Measurements from ENCODE around the gene MSRB3.

Gene MSRB3

GRCh38 chr12:65501093-65501621 is 222.7 kb downstream of the MSRB3 start:
- Histone ChIP-seq H4K20me1 (ENCODE audit: insufficient read depth, low read length, poor library complexity, severe bottlenecking) (no peaks in the 10 kb centered on the region), H3F3A (ENCODE audit: low read depth) (no peaks in the 10 kb centered on the region), H3K9ac (ENCODE audit: low read depth, low read length, poor library complexity, severe bottlenecking) (no peak overlapping the region), H3K36me3 (ENCODE audit: insufficient read depth, low read length) (no peaks in the 10 kb centered on the region), H3K9me3 (ENCODE audit: insufficient read depth, low read depth, low read length) (no peaks in the 10 kb centered on the region), H2AFZ (ENCODE audit: low read length) (no peak overlapping the region), H3K4me3 (ENCODE audit: low read length, poor library complexity, severe bottlenecking) (no peak overlapping the region), H3K27me3 (ENCODE audit: insufficient read depth, low read length, poor library complexity, severe bottlenecking) (peaks cover 45% of the 10 kb centered on the region), H3K4me2 (ENCODE audit: low read depth, low read length, poor library complexity, severe bottlenecking) (no peak overlapping the region), H3K79me2 (ENCODE audit: insufficient read depth, low read length) (no peaks in the 10 kb centered on the region), H3K4me1 (ENCODE audit: insufficient read depth, low read length, poor library complexity, severe bottlenecking) (no peaks in the 10 kb centered on the region), H3K9me2 (replicated peaks; ENCODE audit: low read depth, low read length) (no peaks in the 10 kb centered on the region)
- TF ChIP-seq EZH2phosphoT487 (IDR thresholded peaks at IDR 0.05; ENCODE audit: borderline replicate concordance) (no peak), CTCF (conservative IDR thresholded peaks at IDR 0.05; ENCODE audit: low read length) (no peak)

GRCh38 chr12:65501935-65502334 is 223.5 kb downstream of the MSRB3 start:
- Histone ChIP-seq H3F3A (ENCODE audit: low read depth) (no peaks in the 10 kb centered on the region), H4K20me1 (ENCODE audit: insufficient read depth, low read length, poor library complexity, severe bottlenecking) (no peaks in the 10 kb centered on the region), H3K36me3 (ENCODE audit: insufficient read depth, low read length) (no peaks in the 10 kb centered on the region), H2AFZ (ENCODE audit: low read length) (no peak overlapping the region), H3K4me2 (ENCODE audit: low read depth, low read length, poor library complexity, severe bottlenecking) (no peak overlapping the region), H3K4me3 (ENCODE audit: low read length, poor library complexity, severe bottlenecking) (no peak overlapping the region), H3K27me3 (ENCODE audit: insufficient read depth, low read length, poor library complexity, severe bottlenecking) (peaks cover 37% of the 10 kb centered on the region), H3K79me2 (ENCODE audit: insufficient read depth, low read length) (no peaks in the 10 kb centered on the region), H3K9me3 (ENCODE audit: insufficient read depth, low read depth, low read length) (no peaks in the 10 kb centered on the region), H3K9ac (ENCODE audit: low read depth, low read length, poor library complexity, severe bottlenecking) (no peak overlapping the region), H3K9me2 (replicated peaks; ENCODE audit: low read depth, low read length) (no peaks in the 10 kb centered on the region), H3K4me1 (ENCODE audit: insufficient read depth, low read length, poor library complexity, severe bottlenecking) (no peaks in the 10 kb centered on the region)
- no peak for TF ChIP-seq EZH2phosphoT487 (IDR thresholded peaks at IDR 0.05; ENCODE audit: borderline replicate concordance)
- no peak for TF ChIP-seq CTCF (conservative IDR thresholded peaks at IDR 0.05; ENCODE audit: low read length)

GRCh38 chr12:65504417-65504816 is 225.9 kb downstream of the MSRB3 start:
- no peaks in the 10 kb centered on the region for H3K9me2 ChIP-seq (replicated peaks; ENCODE audit: low read depth, low read length)
- H3K4me3 ChIP-seq (ENCODE audit: low read length, poor library complexity, severe bottlenecking) = no peak overlapping the region
- no peak overlapping the region for H3K9ac ChIP-seq (ENCODE audit: low read depth, low read length, poor library complexity, severe bottlenecking)
- H2AFZ ChIP-seq (ENCODE audit: low read length) = no peak overlapping the region
- H3K27me3 ChIP-seq (ENCODE audit: insufficient read depth, low read length, poor library complexity, severe bottlenecking) = peaks cover 27% of the 10 kb centered on the region
- TF ChIP-seq EZH2phosphoT487 (IDR thresholded peaks at IDR 0.05; ENCODE audit: borderline replicate concordance) (no peak), CTCF (conservative IDR thresholded peaks at IDR 0.05; ENCODE audit: low read length) (no peak)
- no peaks in the 10 kb centered on the region for H3K79me2 ChIP-seq (ENCODE audit: insufficient read depth, low read length)
- no peaks in the 10 kb centered on the region for H3K36me3 ChIP-seq (ENCODE audit: insufficient read depth, low read length)
- H4K20me1 ChIP-seq (ENCODE audit: insufficient read depth, low read length, poor library complexity, severe bottlenecking) = no peaks in the 10 kb centered on the region
- H3K9me3 ChIP-seq (ENCODE audit: insufficient read depth, low read depth, low read length) = no peaks in the 10 kb centered on the region
- no peaks in the 10 kb centered on the region for H3F3A ChIP-seq (ENCODE audit: low read depth)
- no peaks in the 10 kb centered on the region for H3K4me1 ChIP-seq (ENCODE audit: insufficient read depth, low read length, poor library complexity, severe bottlenecking)
- no peak overlapping the region for H3K4me2 ChIP-seq (ENCODE audit: low read depth, low read length, poor library complexity, severe bottlenecking)
